A549 (cell line): Measurements from ENCODE around the gene PDZD4. TPM values are rescaled to one million over a fixed set of nuclear protein-coding genes. Genes with fewer than 3 reads are reported as not detected.
A peak's percentile ranks its signal among the peaks of the same experiment; 100 is the strongest.

Experiments used
- ATAC-seq, 2 experiments: fragments of 200-7000 bp in 1 of 2; fragments of >200 bp in 1 of 2; cut with Nextera tagmentation in 1 of 2; cut with Tn5 transposase in 1 of 2; 3 replicates each; pipeline versions ENCODE4 v1.8.0 to v1.9.1; 2018 to 2020; ENCODE audit warnings: mild to moderate bottlenecking in 1 of 2, moderate library complexity in 1 of 2
- CTCF ChIA-PET: fragments of 300-600 bp; sonication (Branson Sonifier 250); formaldehyde crosslinking; extraction: SDS; loops from one replicate; lab custom pipeline; 2021; ENCODE audit warnings: antibody characterized with exemption, inconsistent platforms; lab: Yijun Ruan, JAX
- POLR2A ChIA-PET: fragments of 350-600 bp; formaldehyde crosslinking; extraction: SDS; loops from one replicate; lab custom pipeline; 2021; ENCODE audit warnings: antibody characterized with exemption, inconsistent platforms; lab: Yijun Ruan, JAX
- DNase-seq, 2 experiments: peaks; one replicate each; pipeline versions ENCODE4 v3.0.0 to v3.0.0-alpha.2; 2011 to 2016; ENCODE audit warnings: low read depth in 1 of 2, low spot score in 1 of 2
- FAIRE-seq: peaks from 2 replicates; lab custom pipeline; 2011; peaks lifted over from hg19 to GRCh38; lab: Jason Lieb, UNC
- H3K27ac ChIP-seq, 2 experiments: fragments of >200 bp; sonication (Bioruptor Twin); formaldehyde crosslinking; 3 replicates each; pipeline ENCODE4 v1.5.1; 2016 to 2017
- H3K4me1 ChIP-seq: fragments of >200 bp; sonication (Bioruptor Twin); formaldehyde crosslinking; 3 replicates; pipeline ENCODE4 v1.6.1; 2016
- H3K4me2 ChIP-seq: fragments of >200 bp; sonication (Bioruptor Twin); formaldehyde crosslinking; 3 replicates; pipeline ENCODE4 v1.6.1; 2016
- H3K4me3 ChIP-seq: fragments of >200 bp; sonication (Bioruptor Twin); formaldehyde crosslinking; 3 replicates; pipeline ENCODE4 v1.5.1; 2016
- H3K9me3 ChIP-seq: fragments of >200 bp; sonication (Bioruptor Twin); formaldehyde crosslinking; 3 replicates; pipeline ENCODE4 v1.6.1; 2016
- BHLHE40 ChIP-seq: IDR thresholded peaks from 2 replicates; pipeline ENCODE4 v1.6.1; 2012; ENCODE audit warnings: low read depth, low read length, inconsistent platforms
- CBX8 ChIP-seq: fragments of 200-600 bp; sonication (generic); IDR thresholded peaks from 2 replicates; pipeline ENCODE4 v1.6.1; 2016
- FOXS1 ChIP-seq: fragments of 250-450 bp; sonication (Bioruptor Pico); IDR thresholded peaks from 2 replicates; pipeline ENCODE4 v1.5.0; 2020; ENCODE audit warnings: mild to moderate bottlenecking, moderate library complexity
- GATA3 ChIP-seq: IDR thresholded peaks from 2 replicates; pipeline ENCODE4 v1.6.1; 2012; ENCODE audit warnings: borderline replicate concordance
- HOXA7 ChIP-seq: fragments of 250-450 bp; sonication (Bioruptor Pico); IDR thresholded peaks from 2 replicates; pipeline ENCODE4 v1.5.0; 2020; ENCODE audit warnings: mild to moderate bottlenecking, moderate library complexity
- JUN ChIP-seq, 2 experiments: fragments of >200 bp; sonication (Bioruptor Twin); formaldehyde crosslinking; IDR thresholded peaks; 2 replicates in 1 of 2; 3 replicates in 1 of 2; pipeline ENCODE4 v1.6.1; 2016 to 2017
- JUNB ChIP-seq: fragments of >200 bp; sonication (Bioruptor Twin); formaldehyde crosslinking; IDR thresholded peaks from 2 replicates; pipeline ENCODE4 v1.6.1; 2016
- KDM5A ChIP-seq: fragments of 200-600 bp; sonication (generic); IDR thresholded peaks from 2 replicates; pipeline ENCODE4 v1.6.1; 2016; ENCODE audit warnings: antibody characterized with exemption, mild to moderate bottlenecking
- MAFK ChIP-seq: fragments of 450-650 bp; IDR thresholded peaks from 2 replicates; pipeline ENCODE4 v1.6.1; 2014; ENCODE audit not compliant: partially characterized antibody
- RAD21 ChIP-seq, 2 experiments: fragments of >200 bp in 1 of 2; sonication (Bioruptor Twin) in 1 of 2; formaldehyde crosslinking in 1 of 2; IDR thresholded peaks in 1 of 2; conservative IDR thresholded peaks in 1 of 2; 2 replicates in 1 of 2; 3 replicates in 1 of 2; pipeline ENCODE4 v1.6.1; 2012 to 2018; ENCODE audit warnings: inconsistent platforms in 1 of 2
- RFX5 ChIP-seq: fragments of 450-650 bp; IDR thresholded peaks from 2 replicates; pipeline ENCODE4 v1.7.1; 2014; ENCODE audit warnings: antibody characterized with exemption, mild to moderate bottlenecking, moderate library complexity
- RNF2 ChIP-seq: fragments of 200-600 bp; sonication (generic); IDR thresholded peaks from 2 replicates; pipeline ENCODE4 v1.6.1; 2016; ENCODE audit warnings: low read depth, mild to moderate bottlenecking, antibody characterized with exemption, moderate library complexity, borderline replicate concordance
- SMC3 ChIP-seq: fragments of >200 bp; sonication (Bioruptor Twin); formaldehyde crosslinking; IDR thresholded peaks from 3 replicates; pipeline ENCODE4 v1.6.1; 2018; ENCODE audit warnings: inconsistent platforms
- SREBF2 ChIP-seq: fragments of 450-650 bp; IDR thresholded peaks from 2 replicates; pipeline ENCODE4 v1.6.1; 2014; ENCODE audit warnings: mild to moderate bottlenecking, moderate library complexity
- TP53 ChIP-seq: fragments of 250-450 bp; sonication (Bioruptor Pico); IDR thresholded peaks from 2 replicates; pipeline ENCODE4 v1.5.0; 2021; ENCODE audit warnings: mild to moderate bottlenecking, moderate library complexity
- ZNF302 ChIP-seq: fragments of 250-450 bp; sonication (Bioruptor Pico); IDR thresholded peaks from 2 replicates; pipeline ENCODE4 v1.9.0; 2021; ENCODE audit warnings: inconsistent platforms, mild to moderate bottlenecking, moderate library complexity
- ZSCAN20 ChIP-seq: fragments of 250-450 bp; sonication (Bioruptor Pico); IDR thresholded peaks from 2 replicates; pipeline ENCODE4 v1.8.0; 2022; ENCODE audit warnings: mild to moderate bottlenecking, moderate library complexity
- WGBS: methylation state at CpG from one replicate; pipeline ENCODE4 v1.1.6; 2017; ENCODE audit errors: missing lambda C conversion rate; 5-methylcytosine and 5-hydroxymethylcytosine counted together
- polyA plus RNA-seq, 4 experiments: library from polyadenylated mRNA; depleted of rRNA in 3 of 4; stranded (reverse); fragments of >200 nt; fragmentation: RNase III in 1 of 4; extraction: RNeasy Plus Mini Kit Qiagen cat#74134 plus additional on column Dnase treatment in 1 of 4; gene quantifications; 2 replicates in 3 of 4; 3 replicates in 1 of 4; pipeline ENCODE4 v1.2.3, GENCODE V29; 2011 to 2017
- TF ChIP-seq, protein P1 (sequence below): fragments of >200 bp; sonication (Bioruptor Twin); formaldehyde crosslinking; IDR thresholded peaks from 3 replicates; pipeline ENCODE4 v1.5.1; 2016
- TF ChIP-seq, protein P2 (sequence below): fragments of 450-650 bp; IDR thresholded peaks from 2 replicates; pipeline ENCODE4 v1.6.1; 2014; ENCODE audit warnings: antibody characterized with exemption
- TF ChIP-seq, protein P3 (sequence below): fragments of 200-600 bp; sonication (generic); IDR thresholded peaks from 2 replicates; pipeline ENCODE4 v1.6.1; 2016; ENCODE audit warnings: antibody characterized with exemption, mild to moderate bottlenecking, moderate library complexity
- TF ChIP-seq, protein P4 (sequence below): fragments of >200 bp; sonication (Bioruptor Twin); formaldehyde crosslinking; IDR thresholded peaks from 3 replicates; pipeline ENCODE4 v1.6.1; 2016
- TF ChIP-seq, protein P5 (sequence below): fragments of 250-450 bp; sonication (Bioruptor Pico); IDR thresholded peaks from 2 replicates; pipeline ENCODE4 v1.5.0; 2020; ENCODE audit warnings: low read depth, mild to moderate bottlenecking, moderate library complexity
- TF ChIP-seq, protein P6 (sequence below): IDR thresholded peaks from 2 replicates; pipeline ENCODE4 v1.6.1; 2012
- TF ChIP-seq, protein P7 (sequence below): IDR thresholded peaks from 2 replicates; pipeline ENCODE4 v1.6.1; 2012; ENCODE audit warnings: low read depth, borderline replicate concordance

The PDZD4 gene
- polyA plus RNA-seq, 2 of the 4 experiments (the other 2 are of a cell fraction), result 1.2 to 3.0 TPM

DNA sequence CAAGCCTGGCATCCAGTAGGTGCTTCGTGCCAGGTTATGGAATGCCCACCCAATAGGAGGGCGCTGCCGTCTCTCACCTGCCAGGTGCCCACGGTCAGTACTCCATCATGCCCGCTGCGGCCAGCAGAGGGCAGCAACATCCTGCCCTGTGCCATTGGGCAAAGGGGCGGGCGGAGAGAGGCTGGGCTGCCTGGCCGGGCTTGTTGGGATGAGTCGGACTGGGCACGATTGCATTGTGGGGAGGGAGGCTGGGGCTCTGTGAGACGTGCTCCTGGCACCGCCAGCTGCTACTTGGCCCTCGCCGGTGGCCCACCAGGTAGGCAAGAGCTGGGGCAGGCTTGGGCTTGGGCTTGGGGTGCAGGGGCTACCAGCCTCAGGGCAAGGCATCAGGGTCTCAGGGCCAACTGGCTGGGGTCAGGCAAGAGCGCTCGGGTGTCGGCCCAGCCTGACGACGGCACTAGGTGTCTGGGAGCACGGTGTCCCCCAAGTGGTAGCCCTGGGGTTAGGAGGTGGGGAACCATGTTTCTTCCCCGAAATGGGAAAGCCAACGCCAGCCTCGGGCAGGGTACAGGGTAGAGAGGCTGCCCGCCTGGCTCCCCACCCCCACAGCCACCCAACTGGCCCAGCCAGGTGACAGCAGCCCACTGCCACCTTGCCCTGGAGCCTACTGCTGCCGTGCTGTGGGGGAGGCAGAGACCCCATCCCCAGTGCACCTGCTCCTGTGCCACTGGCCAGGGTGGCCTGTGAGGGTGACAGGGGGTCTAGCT, 66.2 kb downstream of the PDZD4 start, which contains the start of gene PLXNB3 (continued):
- TF ChIP-seq, protein P1, sequence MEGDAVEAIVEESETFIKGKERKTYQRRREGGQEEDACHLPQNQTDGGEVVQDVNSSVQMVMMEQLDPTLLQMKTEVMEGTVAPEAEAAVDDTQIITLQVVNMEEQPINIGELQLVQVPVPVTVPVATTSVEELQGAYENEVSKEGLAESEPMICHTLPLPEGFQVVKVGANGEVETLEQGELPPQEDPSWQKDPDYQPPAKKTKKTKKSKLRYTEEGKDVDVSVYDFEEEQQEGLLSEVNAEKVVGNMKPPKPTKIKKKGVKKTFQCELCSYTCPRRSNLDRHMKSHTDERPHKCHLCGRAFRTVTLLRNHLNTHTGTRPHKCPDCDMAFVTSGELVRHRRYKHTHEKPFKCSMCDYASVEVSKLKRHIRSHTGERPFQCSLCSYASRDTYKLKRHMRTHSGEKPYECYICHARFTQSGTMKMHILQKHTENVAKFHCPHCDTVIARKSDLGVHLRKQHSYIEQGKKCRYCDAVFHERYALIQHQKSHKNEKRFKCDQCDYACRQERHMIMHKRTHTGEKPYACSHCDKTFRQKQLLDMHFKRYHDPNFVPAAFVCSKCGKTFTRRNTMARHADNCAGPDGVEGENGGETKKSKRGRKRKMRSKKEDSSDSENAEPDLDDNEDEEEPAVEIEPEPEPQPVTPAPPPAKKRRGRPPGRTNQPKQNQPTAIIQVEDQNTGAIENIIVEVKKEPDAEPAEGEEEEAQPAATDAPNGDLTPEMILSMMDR, result peak; percentile 77
- TF ChIP-seq GATA3 (no peak), HOXA7 (CRISPR knock-in tag) (no peak)
- TF ChIP-seq, protein P2, sequence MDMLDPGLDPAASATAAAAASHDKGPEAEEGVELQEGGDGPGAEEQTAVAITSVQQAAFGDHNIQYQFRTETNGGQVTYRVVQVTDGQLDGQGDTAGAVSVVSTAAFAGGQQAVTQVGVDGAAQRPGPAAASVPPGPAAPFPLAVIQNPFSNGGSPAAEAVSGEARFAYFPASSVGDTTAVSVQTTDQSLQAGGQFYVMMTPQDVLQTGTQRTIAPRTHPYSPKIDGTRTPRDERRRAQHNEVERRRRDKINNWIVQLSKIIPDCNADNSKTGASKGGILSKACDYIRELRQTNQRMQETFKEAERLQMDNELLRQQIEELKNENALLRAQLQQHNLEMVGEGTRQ, result no peak

DNA sequence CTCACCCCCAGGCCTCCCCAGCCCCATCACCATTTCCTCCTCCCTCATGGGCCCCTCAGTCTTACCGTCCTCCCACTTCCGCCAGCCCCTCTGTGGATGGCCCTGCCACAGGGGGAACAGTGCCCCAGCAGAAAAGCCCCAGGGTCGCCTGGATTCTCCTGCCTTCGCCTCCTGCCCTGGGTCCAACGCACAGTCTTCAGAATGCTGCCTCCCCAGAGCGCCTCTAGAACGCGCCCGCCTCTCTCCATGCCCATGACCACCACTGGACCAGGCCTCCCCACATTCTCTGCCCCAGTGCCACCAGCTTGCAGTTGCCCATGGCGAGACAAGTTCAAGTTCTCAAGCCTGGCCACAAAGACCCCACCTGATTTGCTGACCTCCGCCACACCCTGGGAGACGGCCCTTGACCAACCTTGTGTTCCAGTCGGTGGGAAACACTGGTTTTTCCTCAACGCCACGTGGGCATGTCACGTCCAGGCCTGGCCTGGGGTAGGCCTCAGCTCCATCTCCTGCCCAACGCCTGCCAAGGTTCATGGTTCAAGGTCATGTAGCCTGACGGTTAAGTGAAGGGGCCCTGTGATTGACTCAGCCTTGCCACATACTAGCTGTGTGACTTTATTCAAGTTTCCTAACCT, 66.9 kb downstream of the PDZD4 start:
- DNase-seq, result no peak
- 68% methylated on average over 15 of the region's 18 CpGs for WGBS

DNA sequence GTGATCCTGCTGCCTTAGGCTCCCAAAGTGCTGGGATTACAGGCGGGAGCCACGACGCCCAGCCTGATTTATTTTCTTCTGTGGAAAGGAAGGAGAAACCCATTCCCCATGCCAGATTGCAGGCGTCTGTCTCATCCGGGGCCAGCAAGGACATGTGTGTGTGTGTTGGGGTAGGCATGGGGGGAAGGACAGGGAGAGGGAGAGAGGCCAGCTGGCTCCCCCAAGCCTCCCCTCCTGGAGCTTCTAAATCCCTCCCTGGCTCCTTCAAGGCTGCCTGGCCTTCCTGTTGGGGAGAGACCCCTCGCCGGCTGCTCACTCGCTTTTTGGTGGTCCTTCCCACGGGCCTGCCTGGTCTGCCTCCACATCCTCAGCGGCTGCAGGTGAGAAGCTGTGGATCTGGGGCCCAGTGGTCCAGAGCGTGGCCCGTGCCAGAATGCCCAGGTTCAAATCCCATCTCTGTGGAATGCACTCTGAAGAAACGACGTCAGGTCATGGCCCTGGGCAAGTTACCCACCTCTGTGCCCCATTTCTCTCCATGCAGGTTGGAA, 67.6 kb downstream of the PDZD4 start:
- H3K27ac ChIP-seq, result no peak overlapping the region
- no peak overlapping the region for H3K4me3 ChIP-seq
- 69% methylated on average over 13 of the region's 14 CpGs for WGBS
- H3K4me1 ChIP-seq, result peaks cover 16% of the 10 kb centered on the region; the same call in 2 of the 3 replicates
- ATAC-seq, result no peak
- POLR2A ChIA-PET, result no interaction called here
- no peak for DNase-seq
- FAIRE-seq, result no peak
- CTCF ChIA-PET, result interaction anchor here (0.6 to 4.9 kb wide), 26 partner anchors 8 to 821 kb away, joined by 3 to 46 read pairs (median 5); partner anchors contain the start of genes RENBP and SRPK3
- no peak overlapping the region for H3K4me2 ChIP-seq
- H3K9me3 ChIP-seq, result no peaks in the 10 kb centered on the region
- TF ChIP-seq RFX5, result no peak
- TF ChIP-seq, protein P1, result no peak
- no peak for TF ChIP-seq RAD21 (conservative IDR thresholded peaks at IDR 0.05 in 1 of 2, IDR thresholded peaks at IDR 0.05 in 1 of 2)
- TF ChIP-seq, protein P3, sequence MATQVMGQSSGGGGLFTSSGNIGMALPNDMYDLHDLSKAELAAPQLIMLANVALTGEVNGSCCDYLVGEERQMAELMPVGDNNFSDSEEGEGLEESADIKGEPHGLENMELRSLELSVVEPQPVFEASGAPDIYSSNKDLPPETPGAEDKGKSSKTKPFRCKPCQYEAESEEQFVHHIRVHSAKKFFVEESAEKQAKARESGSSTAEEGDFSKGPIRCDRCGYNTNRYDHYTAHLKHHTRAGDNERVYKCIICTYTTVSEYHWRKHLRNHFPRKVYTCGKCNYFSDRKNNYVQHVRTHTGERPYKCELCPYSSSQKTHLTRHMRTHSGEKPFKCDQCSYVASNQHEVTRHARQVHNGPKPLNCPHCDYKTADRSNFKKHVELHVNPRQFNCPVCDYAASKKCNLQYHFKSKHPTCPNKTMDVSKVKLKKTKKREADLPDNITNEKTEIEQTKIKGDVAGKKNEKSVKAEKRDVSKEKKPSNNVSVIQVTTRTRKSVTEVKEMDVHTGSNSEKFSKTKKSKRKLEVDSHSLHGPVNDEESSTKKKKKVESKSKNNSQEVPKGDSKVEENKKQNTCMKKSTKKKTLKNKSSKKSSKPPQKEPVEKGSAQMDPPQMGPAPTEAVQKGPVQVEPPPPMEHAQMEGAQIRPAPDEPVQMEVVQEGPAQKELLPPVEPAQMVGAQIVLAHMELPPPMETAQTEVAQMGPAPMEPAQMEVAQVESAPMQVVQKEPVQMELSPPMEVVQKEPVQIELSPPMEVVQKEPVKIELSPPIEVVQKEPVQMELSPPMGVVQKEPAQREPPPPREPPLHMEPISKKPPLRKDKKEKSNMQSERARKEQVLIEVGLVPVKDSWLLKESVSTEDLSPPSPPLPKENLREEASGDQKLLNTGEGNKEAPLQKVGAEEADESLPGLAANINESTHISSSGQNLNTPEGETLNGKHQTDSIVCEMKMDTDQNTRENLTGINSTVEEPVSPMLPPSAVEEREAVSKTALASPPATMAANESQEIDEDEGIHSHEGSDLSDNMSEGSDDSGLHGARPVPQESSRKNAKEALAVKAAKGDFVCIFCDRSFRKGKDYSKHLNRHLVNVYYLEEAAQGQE, result no peak
- TF ChIP-seq CBX8, result no peak
- TF ChIP-seq, protein P4, sequence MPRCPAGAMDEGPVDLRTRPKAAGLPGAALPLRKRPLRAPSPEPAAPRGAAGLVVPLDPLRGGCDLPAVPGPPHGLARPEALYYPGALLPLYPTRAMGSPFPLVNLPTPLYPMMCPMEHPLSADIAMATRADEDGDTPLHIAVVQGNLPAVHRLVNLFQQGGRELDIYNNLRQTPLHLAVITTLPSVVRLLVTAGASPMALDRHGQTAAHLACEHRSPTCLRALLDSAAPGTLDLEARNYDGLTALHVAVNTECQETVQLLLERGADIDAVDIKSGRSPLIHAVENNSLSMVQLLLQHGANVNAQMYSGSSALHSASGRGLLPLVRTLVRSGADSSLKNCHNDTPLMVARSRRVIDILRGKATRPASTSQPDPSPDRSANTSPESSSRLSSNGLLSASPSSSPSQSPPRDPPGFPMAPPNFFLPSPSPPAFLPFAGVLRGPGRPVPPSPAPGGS, result no peak
- TF ChIP-seq, protein P5, sequence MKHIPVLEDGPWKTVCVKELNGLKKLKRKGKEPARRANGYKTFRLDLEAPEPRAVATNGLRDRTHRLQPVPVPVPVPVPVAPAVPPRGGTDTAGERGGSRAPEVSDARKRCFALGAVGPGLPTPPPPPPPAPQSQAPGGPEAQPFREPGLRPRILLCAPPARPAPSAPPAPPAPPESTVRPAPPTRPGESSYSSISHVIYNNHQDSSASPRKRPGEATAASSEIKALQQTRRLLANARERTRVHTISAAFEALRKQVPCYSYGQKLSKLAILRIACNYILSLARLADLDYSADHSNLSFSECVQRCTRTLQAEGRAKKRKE (CRISPR knock-in tag), result no peak
- TF ChIP-seq, protein P6, sequence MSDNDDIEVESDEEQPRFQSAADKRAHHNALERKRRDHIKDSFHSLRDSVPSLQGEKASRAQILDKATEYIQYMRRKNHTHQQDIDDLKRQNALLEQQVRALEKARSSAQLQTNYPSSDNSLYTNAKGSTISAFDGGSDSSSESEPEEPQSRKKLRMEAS, result no peak
- no peak for TF ChIP-seq MAFK
- TF ChIP-seq HOXA7 (CRISPR knock-in tag), result no peak
- TF ChIP-seq ZNF302 (CRISPR knock-in tag), result no peak
- no peak for TF ChIP-seq TP53 (CRISPR knock-in tag)

More for the DNA sequence above, 66.9 kb downstream of the PDZD4 start:
- Histone ChIP-seq H3K4me1 (peaks cover 16% of the 10 kb centered on the region; the same call in 2 of the 3 replicates), H3K4me2 (no peak overlapping the region), H3K4me3 (no peak overlapping the region), H3K27ac (no peak overlapping the region), H3K9me3 (no peaks in the 10 kb centered on the region)
- ChIA-PET CTCF (interaction anchor here (0.6 to 4.9 kb wide), 42 partner anchors 9 to 822 kb away, joined by 3 to 46 read pairs (median 4); partner anchors contain the start of genes RENBP and SRPK3), POLR2A (no interaction called here)
- TF ChIP-seq BHLHE40 (no peak), SMC3 (no peak), ZSCAN20 (CRISPR knock-in tag) (no peak), SREBF2 (no peak), CBX8 (no peak), FOXS1 (CRISPR knock-in tag) (no peak), RNF2 (no peak), JUNB (no peak), JUN (IDR thresholded peaks at IDR 0.05) (no peak), KDM5A (no peak), MAFK (no peak)
- TF ChIP-seq, protein P7, sequence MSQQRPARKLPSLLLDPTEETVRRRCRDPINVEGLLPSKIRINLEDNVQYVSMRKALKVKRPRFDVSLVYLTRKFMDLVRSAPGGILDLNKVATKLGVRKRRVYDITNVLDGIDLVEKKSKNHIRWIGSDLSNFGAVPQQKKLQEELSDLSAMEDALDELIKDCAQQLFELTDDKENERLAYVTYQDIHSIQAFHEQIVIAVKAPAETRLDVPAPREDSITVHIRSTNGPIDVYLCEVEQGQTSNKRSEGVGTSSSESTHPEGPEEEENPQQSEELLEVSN, result no peak
- FAIRE-seq (no peak), ATAC-seq (no peak)
